GM12878 (cell line): Measurements from ENCODE around the gene IKZF1. TPM values are rescaled to one million over a fixed set of nuclear protein-coding genes. Genes with fewer than 3 reads are reported as not detected.

Source experiments
- BCL11A ChIP-seq: IDR thresholded peaks from 2 replicates; pipeline ENCODE4 v1.6.1; 2011; ENCODE audit warnings: low read depth, low read length
- CBX3 ChIP-seq: fragments of 200-600 bp; sonication (generic); IDR thresholded peaks from 2 replicates; pipeline ENCODE4 v1.6.1; 2016; ENCODE audit warnings: low read depth, borderline replicate concordance
- EGR1 ChIP-seq, 2 experiments: IDR thresholded peaks; 1 replicate in 1 of 2; 2 replicates in 1 of 2; pipeline ENCODE4 v1.6.1; 2011 to 2012; ENCODE audit warnings: low read depth in 2 of 2, low read length in 2 of 2, borderline replicate concordance in 1 of 2, mild to moderate bottlenecking in 1 of 2, moderate library complexity in 1 of 2
- GATAD2B ChIP-seq: fragments of 450-650 bp; conservative IDR thresholded peaks from 2 replicates; pipeline ENCODE4 v1.6.1; 2017; ENCODE audit warnings: low read depth, mild to moderate bottlenecking, moderate library complexity
- HDGF ChIP-seq: fragments of 450-650 bp; IDR thresholded peaks from 2 replicates; pipeline ENCODE4 v1.6.1; 2016; ENCODE audit warnings: antibody characterized with exemption
- IRF5 ChIP-seq: fragments of 450-650 bp; IDR thresholded peaks from 2 replicates; pipeline ENCODE4 v1.6.1; 2017; ENCODE audit warnings: borderline replicate concordance
- KLF5 ChIP-seq: fragments of 450-650 bp; IDR thresholded peaks from 2 replicates; pipeline ENCODE4 v1.6.1; 2014; ENCODE audit warnings: mild to moderate bottlenecking; ENCODE audit not compliant: partially characterized antibody
- MXI1 ChIP-seq: fragments of 150-350 bp; IDR thresholded peaks from 2 replicates; pipeline ENCODE4 v1.6.1; 2011; ENCODE audit warnings: low read depth, mild to moderate bottlenecking, inconsistent platforms, low read length, improper control_type of control experiment
- NFIC ChIP-seq: IDR thresholded peaks from 2 replicates; pipeline ENCODE4 v1.6.1; 2012; ENCODE audit warnings: low read depth, mild to moderate bottlenecking, inconsistent platforms, low read length, moderate library complexity
- NRF1 ChIP-seq: conservative IDR thresholded peaks from 2 replicates; pipeline ENCODE4 v1.6.1; 2011; ENCODE audit warnings: mild to moderate bottlenecking, low read depth, low read length, improper control_type of control experiment
- PBX3 ChIP-seq: IDR thresholded peaks from 2 replicates; pipeline ENCODE4 v1.6.1; 2011; ENCODE audit warnings: mild to moderate bottlenecking, low read depth, low read length, moderate library complexity; ENCODE audit not compliant: insufficient replicate concordance
- POLR2AphosphoS2 ChIP-seq: IDR thresholded peaks from 2 replicates; pipeline ENCODE4 v1.6.1; 2011; ENCODE audit warnings: low read depth, mild to moderate bottlenecking, low read length, improper control_type of control experiment, moderate library complexity
- RCOR1 ChIP-seq: conservative IDR thresholded peaks from 2 replicates; pipeline ENCODE4 v1.6.1; 2012; ENCODE audit warnings: low read depth, low read length, improper control_type of control experiment
- RELA ChIP-seq: fragments of 450-650 bp; IDR thresholded peaks from 2 replicates; pipeline ENCODE4 v1.8.0; 2014; ENCODE audit warnings: borderline replicate concordance; ENCODE audit not compliant: partially characterized antibody
- RELB ChIP-seq: fragments of 450-650 bp; IDR thresholded peaks from 2 replicates; pipeline ENCODE4 v1.6.1; 2017; ENCODE audit warnings: low read depth, mild to moderate bottlenecking, moderate library complexity
- SIX5 ChIP-seq: IDR thresholded peaks from 2 replicates; pipeline ENCODE4 v1.6.1; 2011; ENCODE audit warnings: mild to moderate bottlenecking, low read depth, low read length, moderate library complexity; ENCODE audit not compliant: severe bottlenecking
- SKIL ChIP-seq: fragments of 450-650 bp; IDR thresholded peaks from 2 replicates; pipeline ENCODE4 v1.6.1; 2017; ENCODE audit warnings: mild to moderate bottlenecking, low read depth, inconsistent platforms; ENCODE audit not compliant: poor library complexity, severe bottlenecking
- ZBTB40 ChIP-seq: fragments of 450-650 bp; IDR thresholded peaks from 2 replicates; pipeline ENCODE4 v1.6.1; 2016; ENCODE audit warnings: mild to moderate bottlenecking, moderate library complexity, borderline replicate concordance
- ZNF622 ChIP-seq: fragments of 450-650 bp; IDR thresholded peaks from 2 replicates; pipeline ENCODE4 v1.6.1; 2017; ENCODE audit warnings: mild to moderate bottlenecking, inconsistent platforms
- polyA plus RNA-seq, 11 experiments: library from polyadenylated mRNA; depleted of rRNA in 4 of 11; unstranded in 6 of 11; stranded (reverse) in 5 of 11; fragments of >200 nt; fragmentation: Nextera tagmentation in 4 of 11; fragmentation: Illumina TruSeq in 1 of 11; extraction: Ambion mirVana in 4 of 11; extraction: Trizol in 1 of 11; gene quantifications; 1 replicate in 1 of 11; 2 replicates in 10 of 11; pipeline versions ENCODE4 v1.2.1 to v1.2.3, GENCODE V29; 2011 to 2016; ENCODE audit warnings: inconsistent platforms in 2 of 11, missing spikeins in 2 of 11, low read depth in 1 of 11
- total RNA-seq, 4 experiments: library from RNA; depleted of rRNA in 3 of 4; stranded (reverse); fragments of >200 nt in 3 of 4; fragmentation: Illumina TruSeq in 1 of 4; extraction: Trizol in 1 of 4; gene quantifications; 2 replicates each; pipeline versions ENCODE4 v1.2.1 to v1.2.3, GENCODE V29; 2013 to 2021

IKZF1 gene
- total and polyA plus RNA-seq, 10 of the 15 experiments (the other 5 are each of a cell fraction or from before 2014, with no cell fraction given), result 27.2 to 125 (median 71.6) TPM

GRCh38 chr7:50266635-50267386, 37.7 kb upstream of the IKZF1 start (continued):
- TF ChIP-seq ZNF622 (no peak), CBX3 (no peak), RELB (peak; percentile 60; the same call in 1 of the 2 replicates), PBX3 (no peak), SKIL (peak; percentile 44), NRF1 (no peak), MXI1 (no peak), HDGF (no peak), KLF5 (no peak), BCL11A (peak; percentile 46; the same call in 1 of the 2 replicates), NFIC (peak; percentile 95), ZBTB40 (no peak), SIX5 (no peak), EGR1 (IDR thresholded peaks at IDR 0.05; ENCODE audit: borderline replicate concordance in 1 of 2, low read depth in 2 of 2, low read length in 2 of 2) (peak in 1 of 2 experiments; percentile 83; a peak in 2 of 3 replicates), RCOR1 (no peak), IRF5 (no peak), GATAD2B (peak; percentile 55), POLR2AphosphoS2 (no peak), RELA (no peak)
